Measurements from ENCODE around the gene REEP2. TPM values are rescaled to one million over a fixed set of nuclear protein-coding genes. Genes with fewer than 3 reads are reported as not detected.

REEP2 gene
- polyA plus RNA-seq, 2 of the 4 experiments (the other 2 are of a cell fraction), result 4.6 to 5.1 TPM

- 21% methylated on average over 46 of the region's 93 CpGs for WGBS (ENCODE audit: missing lambda C conversion rate)
- CTCF ChIA-PET, result interaction anchor here (1.6 to 15.2 kb wide), 5 partner anchors 12 to 44 kb away, joined by 4 to 199 read pairs (median 13); partner anchors contain the start of gene EGR1
- POLR2A ChIA-PET, result interaction anchor here (1.3 kb wide), 1 partner anchor 26 kb away, joined by 4 read pairs; the partner anchor contains the start of gene EGR1
These were observed 53.1 kb downstream of the REEP2 start for GRCh38 chr5:138491669-138492559.

DNA sequence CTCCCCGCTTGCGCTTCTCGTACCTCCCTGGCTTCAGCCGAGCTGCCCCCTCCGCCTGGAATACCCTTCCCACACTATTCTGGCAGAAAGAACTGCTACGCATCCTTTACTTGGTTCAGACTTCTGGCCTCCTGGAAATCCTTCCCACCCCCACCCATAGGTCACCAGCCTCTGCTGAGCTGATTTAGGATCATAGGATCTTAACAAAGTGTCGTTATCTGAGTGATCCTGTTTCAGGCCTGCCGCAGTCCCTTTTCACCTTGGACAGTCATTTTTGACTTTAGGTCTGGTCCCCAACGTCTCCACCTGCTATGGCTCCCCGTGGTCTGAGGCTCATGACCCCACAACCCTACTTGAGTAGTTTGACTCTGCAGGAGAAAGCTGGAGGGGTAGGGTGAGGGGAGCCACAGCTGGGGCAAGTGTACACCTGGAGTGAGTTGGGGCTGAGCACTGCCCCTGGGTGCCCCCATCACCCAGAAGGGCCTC is 53.7 kb downstream of the REEP2 start:
- WGBS (ENCODE audit: missing lambda C conversion rate), result 87% methylated on average over 10 of the region's 10 CpGs
- H3K27ac ChIP-seq, result peak overlapping the region; percentile 70 to 88
- FAIRE-seq, result no peak
- no peak for DNase-seq (ENCODE audit: low read depth in 1 of 2, low spot score in 1 of 2)
- peak overlapping the region; percentile 50 for H3K4me3 ChIP-seq
- TF ChIP-seq EP300 (IDR thresholded peaks at IDR 0.05), result no peak
- TF ChIP-seq FOSL2 (IDR thresholded peaks at IDR 0.05), result no peak
- TF ChIP-seq FOSL2 (CRISPR knock-in tag; IDR thresholded peaks at IDR 0.05), result no peak
- no peak for TF ChIP-seq HOXB13 (CRISPR knock-in tag; IDR thresholded peaks at IDR 0.05; ENCODE audit: low read depth)
- TF ChIP-seq CEBPB (IDR thresholded peaks at IDR 0.05), result no peak
- no peak for TF ChIP-seq RAD21 (conservative IDR thresholded peaks at IDR 0.05 in 1 of 2, IDR thresholded peaks at IDR 0.05 in 1 of 2)
- TF ChIP-seq BHLHE40 (IDR thresholded peaks at IDR 0.05; ENCODE audit: low read depth, low read length), result no peak
- TF ChIP-seq POLR2A (IDR thresholded peaks at IDR 0.05; ENCODE audit: low read length), result no peak
- TF ChIP-seq, protein P1, sequence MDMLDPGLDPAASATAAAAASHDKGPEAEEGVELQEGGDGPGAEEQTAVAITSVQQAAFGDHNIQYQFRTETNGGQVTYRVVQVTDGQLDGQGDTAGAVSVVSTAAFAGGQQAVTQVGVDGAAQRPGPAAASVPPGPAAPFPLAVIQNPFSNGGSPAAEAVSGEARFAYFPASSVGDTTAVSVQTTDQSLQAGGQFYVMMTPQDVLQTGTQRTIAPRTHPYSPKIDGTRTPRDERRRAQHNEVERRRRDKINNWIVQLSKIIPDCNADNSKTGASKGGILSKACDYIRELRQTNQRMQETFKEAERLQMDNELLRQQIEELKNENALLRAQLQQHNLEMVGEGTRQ (IDR thresholded peaks at IDR 0.05), result no peak
- no peak for TF ChIP-seq KDM1A (IDR thresholded peaks at IDR 0.05; ENCODE audit: low read depth)
- TF ChIP-seq CBX2 (IDR thresholded peaks at IDR 0.05; ENCODE audit: borderline replicate concordance, low read depth), result no peak
- TF ChIP-seq ESRRA (IDR thresholded peaks at IDR 0.05; ENCODE audit: borderline replicate concordance, low read length), result no peak
- no peak for TF ChIP-seq MAX (IDR thresholded peaks at IDR 0.05)
- TF ChIP-seq SREBF2 (IDR thresholded peaks at IDR 0.05), result no peak
- no peak for TF ChIP-seq TFCP2L1 (CRISPR knock-in tag; IDR thresholded peaks at IDR 0.05)
- no peak for TF ChIP-seq ELK1 (IDR thresholded peaks at IDR 0.05; ENCODE audit: low read depth, low read length)
- TF ChIP-seq HDAC2 (IDR thresholded peaks at IDR 0.05), result no peak
- no peak for TF ChIP-seq JUNB (IDR thresholded peaks at IDR 0.05)
- H3K4me2 ChIP-seq, result peak overlapping the region; percentile 94
- no peaks in the 10 kb centered on the region for H3K9me3 ChIP-seq
- POLR2A ChIA-PET, result interaction anchor here (1.3 kb wide), 1 partner anchor 27 kb away, joined by 4 read pairs; the partner anchor contains the start of gene EGR1
- CTCF ChIA-PET, result interaction anchor here (1.6 to 15.2 kb wide), 5 partner anchors 11 to 45 kb away, joined by 4 to 199 read pairs (median 13); partner anchors contain the start of gene EGR1
- no peak for ATAC-seq
- H3K4me1 ChIP-seq, result peaks cover 9% of the 10 kb centered on the region; the same call in 1 of the 3 replicates

More at GRCh38 chr5:138491669-138492559, 53.1 kb downstream of the REEP2 start:
- ATAC-seq, result peak; percentile 81 to 86
- TF ChIP-seq CHD4 (IDR thresholded peaks at IDR 0.05; ENCODE audit: borderline replicate concordance), result no peak
- 0 out of 2 replicates have a peak, but pooled peaks have one; percentile 76 for TF ChIP-seq ELK1 (IDR thresholded peaks at IDR 0.05; ENCODE audit: low read depth, low read length)
- TF ChIP-seq, protein P2, sequence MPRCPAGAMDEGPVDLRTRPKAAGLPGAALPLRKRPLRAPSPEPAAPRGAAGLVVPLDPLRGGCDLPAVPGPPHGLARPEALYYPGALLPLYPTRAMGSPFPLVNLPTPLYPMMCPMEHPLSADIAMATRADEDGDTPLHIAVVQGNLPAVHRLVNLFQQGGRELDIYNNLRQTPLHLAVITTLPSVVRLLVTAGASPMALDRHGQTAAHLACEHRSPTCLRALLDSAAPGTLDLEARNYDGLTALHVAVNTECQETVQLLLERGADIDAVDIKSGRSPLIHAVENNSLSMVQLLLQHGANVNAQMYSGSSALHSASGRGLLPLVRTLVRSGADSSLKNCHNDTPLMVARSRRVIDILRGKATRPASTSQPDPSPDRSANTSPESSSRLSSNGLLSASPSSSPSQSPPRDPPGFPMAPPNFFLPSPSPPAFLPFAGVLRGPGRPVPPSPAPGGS (IDR thresholded peaks at IDR 0.05), result no peak
- no peak for TF ChIP-seq NR3C1 (IDR thresholded peaks at IDR 0.05)
- TF ChIP-seq PHF8 (IDR thresholded peaks at IDR 0.05; ENCODE audit: borderline replicate concordance, low read depth), result peak; percentile 32; the same call in 1 of the 2 replicates
- no peak for TF ChIP-seq CBX8 (IDR thresholded peaks at IDR 0.05)
- TF ChIP-seq MAX (IDR thresholded peaks at IDR 0.05), result peak; percentile 60; the same call in 1 of the 2 replicates
- TF ChIP-seq RCOR1 (IDR thresholded peaks at IDR 0.05; ENCODE audit: low read depth, low read length), result no peak
- no peak for TF ChIP-seq ZC3H11A (IDR thresholded peaks at IDR 0.05)
- no peak for TF ChIP-seq RAD21 (conservative IDR thresholded peaks at IDR 0.05 in 1 of 2, IDR thresholded peaks at IDR 0.05 in 1 of 2)
- TF ChIP-seq, protein P3, sequence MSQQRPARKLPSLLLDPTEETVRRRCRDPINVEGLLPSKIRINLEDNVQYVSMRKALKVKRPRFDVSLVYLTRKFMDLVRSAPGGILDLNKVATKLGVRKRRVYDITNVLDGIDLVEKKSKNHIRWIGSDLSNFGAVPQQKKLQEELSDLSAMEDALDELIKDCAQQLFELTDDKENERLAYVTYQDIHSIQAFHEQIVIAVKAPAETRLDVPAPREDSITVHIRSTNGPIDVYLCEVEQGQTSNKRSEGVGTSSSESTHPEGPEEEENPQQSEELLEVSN (IDR thresholded peaks at IDR 0.05; ENCODE audit: borderline replicate concordance, low read depth), result peak; percentile 56; the same call in 1 of the 2 replicates
- Histone ChIP-seq H3K9me3 (no peaks in the 10 kb centered on the region), H3K4me3 (peak overlapping the region; percentile 50), H3K27ac (peak overlapping the region; percentile 70 to 88), H3K4me1 (peaks cover 9% of the 10 kb centered on the region; the same call in 1 of the 3 replicates), H3K4me2 (peak overlapping the region; percentile 94)
- FAIRE-seq, result no peak
- peak; percentile 54 to 69 for DNase-seq (ENCODE audit: low read depth in 1 of 2, low spot score in 1 of 2)
